K562 (cell line): ENCODE results near the gene LLCFC1. TPM values are rescaled to one million over a fixed set of nuclear protein-coding genes. Genes with fewer than 3 reads are reported as not detected.
A peak's percentile ranks its signal among the peaks of the same experiment; 100 is the strongest.

Experiments used
- ATAC-seq: fragments of 200-7000 bp; cut with Tn5 transposase; 3 replicates; pipeline ENCODE4 v1.9.1; 2020; ENCODE audit warnings: moderate library complexity
- BruUV-seq: library from RNA; stranded (reverse); fragments of 400-500 nt; replicated peaks from 2 replicates; lab custom pipeline; 2021; lab: Mats Ljungman, UMichigan
- CTCF ChIA-PET: fragments of 300-600 bp; formaldehyde crosslinking; extraction: SDS; loops from one replicate; lab custom pipeline; 2021; ENCODE audit warnings: low intra/inter-chr PET ratio; lab: Yijun Ruan, JAX
- POLR2A ChIA-PET: fragments of 300-600, 350-650 bp; sonication (Branson Sonifier 250); formaldehyde crosslinking; extraction: SDS; loops from one replicate; lab custom pipeline; 2021; ENCODE audit warnings: antibody characterized with exemption, inconsistent platforms; lab: Yijun Ruan, JAX
- DNase-seq, 4 experiments: peaks; one replicate each; pipeline versions ENCODE4 v3.0.0 to v3.0.0-alpha.2; 2011 to 2018; ENCODE audit warnings: low spot score in 3 of 4, mixed read lengths in 3 of 4; ENCODE audit errors: extremely low read depth in 1 of 4
- FAIRE-seq: peaks from 2 replicates; lab custom pipeline; 2011; peaks lifted over from hg19 to GRCh38; lab: Jason Lieb, UNC
- H2AFZ ChIP-seq: 2 replicates; pipeline ENCODE4 v1.6.0; 2011; ENCODE audit warnings: low read depth, low read length, control low read depth, inconsistent platforms
- H3K27ac ChIP-seq: fragments of 200-600 bp; 3 replicates; pipeline ENCODE4 v1.8.0; 2011; ENCODE audit warnings: low read depth, mild to moderate bottlenecking, control low read depth, inconsistent platforms, low read length, moderate library complexity, mixed read lengths; ENCODE audit errors: extremely low read depth
- H3K27me3 ChIP-seq, 2 experiments: fragments of 300-600 bp in 1 of 2; 2 replicates in 1 of 2; 3 replicates in 1 of 2; pipeline versions ENCODE4 v1.6.0 to v1.8.0; 2011; ENCODE audit warnings: inconsistent platforms in 2 of 2, low read length in 2 of 2, mild to moderate bottlenecking in 1 of 2, mixed read lengths in 1 of 2, moderate library complexity in 1 of 2; ENCODE audit not compliant: control insufficient read depth in 2 of 2, insufficient read depth in 2 of 2
- H3K36me3 ChIP-seq: fragments of 300-600 bp; 3 replicates; pipeline ENCODE4 v1.8.0; 2011; ENCODE audit warnings: mild to moderate bottlenecking, low read length, inconsistent platforms; ENCODE audit not compliant: control insufficient read depth, insufficient read depth
- H3K4me1 ChIP-seq, 2 experiments: fragments of 200-600 bp in 1 of 2; replicated peaks in 1 of 2; 2 replicates in 1 of 2; 3 replicates in 1 of 2; pipeline versions ENCODE4 v1.5.1 to v1.8.0; 2011; ENCODE audit warnings: inconsistent platforms in 2 of 2, low read length in 2 of 2, mild to moderate bottlenecking in 1 of 2, mixed read lengths in 1 of 2, moderate library complexity in 1 of 2; ENCODE audit not compliant: control insufficient read depth in 2 of 2, insufficient read depth in 2 of 2
- H3K4me2 ChIP-seq: 2 replicates; pipeline ENCODE4 v1.6.1; 2011; ENCODE audit warnings: low read length, control low read depth, inconsistent platforms, mixed read lengths; ENCODE audit not compliant: insufficient read depth
- H3K4me3 ChIP-seq: fragments of 200-600 bp; sonication (generic), shearing (Covaris generic); 2 replicates; pipeline ENCODE4 v1.5.1; 2016; ENCODE audit warnings: control low read depth, inconsistent platforms
- H3K79me2 ChIP-seq: fragments of 200-600 bp; 3 replicates; pipeline ENCODE4 v1.8.0; 2011; ENCODE audit warnings: low read length, inconsistent platforms; ENCODE audit not compliant: control insufficient read depth, insufficient read depth
- H3K9ac ChIP-seq, 2 experiments: 2 replicates each; pipeline versions ENCODE4 v1.6.0 to v1.6.1; 2011; ENCODE audit warnings: low read depth in 2 of 2, low read length in 2 of 2, control low read depth in 1 of 2, inconsistent platforms in 1 of 2, mild to moderate bottlenecking in 1 of 2, mixed read lengths in 1 of 2; ENCODE audit not compliant: insufficient read depth in 1 of 2
- H3K9me1 ChIP-seq: one replicate; pipeline ENCODE4 v1.6.0; 2011; ENCODE audit warnings: inconsistent platforms, mild to moderate bottlenecking, low read length, moderate library complexity; ENCODE audit not compliant: control insufficient read depth, insufficient read depth
- H3K9me3 ChIP-seq: replicated peaks from 2 replicates; pipeline ENCODE4 v1.5.1; 2011; ENCODE audit warnings: low read depth, low read length, inconsistent platforms; ENCODE audit not compliant: control insufficient read depth, insufficient read depth
- H4K20me1 ChIP-seq: replicated peaks from 2 replicates; pipeline ENCODE4 v1.6.1; 2011; ENCODE audit warnings: low read length, inconsistent platforms, mixed read lengths; ENCODE audit not compliant: control insufficient read depth, insufficient read depth
- MYC ChIP-seq, 2 experiments: fragments of 250-450 bp in 1 of 2; sonication (Bioruptor Pico) in 1 of 2; IDR thresholded peaks; 2 replicates each; pipeline versions ENCODE4 v1.5.1 to v1.6.1; 2012 to 2021; ENCODE audit warnings: low read depth in 2 of 2, borderline replicate concordance in 1 of 2, improper control_type of control experiment in 1 of 2, low read length in 1 of 2, mild to moderate bottlenecking in 1 of 2, moderate library complexity in 1 of 2
- SIN3B ChIP-seq: fragments of 450-650 bp; IDR thresholded peaks from 2 replicates; pipeline ENCODE4 v1.6.1; 2017; ENCODE audit warnings: low read depth, mild to moderate bottlenecking, moderate library complexity
- SPI1 ChIP-seq: IDR thresholded peaks from 2 replicates; pipeline ENCODE4 v1.6.1; 2011; ENCODE audit warnings: low read depth, low read length, control low read depth, borderline replicate concordance
- ZNF311 ChIP-seq: fragments of 250-450 bp; sonication (Bioruptor Pico); IDR thresholded peaks from 2 replicates; pipeline ENCODE4 v1.4.0; 2020; ENCODE audit warnings: mild to moderate bottlenecking, moderate library complexity
- WGBS: fragments of 100-300 bp; shearing (Covaris generic); methylation state at CpG from one replicate; pipeline ENCODE4 v1.1.6; 2016; ENCODE audit warnings: low coverage, mixed read lengths; ENCODE audit not compliant: insufficient coverage; ENCODE audit errors: missing lambda C conversion rate; 5-methylcytosine and 5-hydroxymethylcytosine counted together
- in situ Hi-C: fragments of 300-500 bp; cut with MboI; formaldehyde crosslinking; loops from 4 replicates; pipeline ENCODE4 v1.15.0; 2018; ENCODE audit warnings: inconsistent platforms, mixed read lengths
- intact Hi-C: fragments of 100-400 bp; cut with micrococcal nuclease; formaldehyde crosslinking; loops from 2 replicates; pipeline ENCODE4 v1.14.2; 2022
- polyA plus RNA-seq, 8 experiments: library from polyadenylated mRNA; depleted of rRNA in 4 of 8; stranded (reverse) in 5 of 8; unstranded in 3 of 8; fragments of >200 nt; fragmentation: Nextera tagmentation in 2 of 8; fragmentation: Illumina TruSeq in 1 of 8; extraction: Ambion mirVana in 2 of 8; extraction: Trizol in 1 of 8; gene quantifications; 2 replicates each; pipeline versions ENCODE4 v1.2.1 to v1.2.3, GENCODE V29; 2011 to 2014; ENCODE audit warnings: inconsistent platforms in 1 of 8, missing spikeins in 1 of 8
- total RNA-seq, 7 experiments: library from RNA; depleted of rRNA in 6 of 7; stranded (reverse); fragments of >200 nt in 6 of 7; fragmentation: Illumina TruSeq in 2 of 7; extraction: Trizol in 2 of 7; gene quantifications; 2 replicates each; pipeline versions ENCODE4 v1.2.1 to v1.2.3, GENCODE V29; 2011 to 2021; ENCODE audit warnings: low replicate concordance in 1 of 7
- TF ChIP-seq, protein P1 (sequence below): fragments of 150-350 bp; IDR thresholded peaks from 2 replicates; pipeline ENCODE4 v1.6.1; 2014; ENCODE audit warnings: low read depth, mild to moderate bottlenecking, low read length, borderline replicate concordance

The LLCFC1 gene
- total and polyA plus RNA-seq, 9 of the 15 experiments (the other 6 are each of a cell fraction or from before 2014, with no cell fraction given), result not detected

DNA sequence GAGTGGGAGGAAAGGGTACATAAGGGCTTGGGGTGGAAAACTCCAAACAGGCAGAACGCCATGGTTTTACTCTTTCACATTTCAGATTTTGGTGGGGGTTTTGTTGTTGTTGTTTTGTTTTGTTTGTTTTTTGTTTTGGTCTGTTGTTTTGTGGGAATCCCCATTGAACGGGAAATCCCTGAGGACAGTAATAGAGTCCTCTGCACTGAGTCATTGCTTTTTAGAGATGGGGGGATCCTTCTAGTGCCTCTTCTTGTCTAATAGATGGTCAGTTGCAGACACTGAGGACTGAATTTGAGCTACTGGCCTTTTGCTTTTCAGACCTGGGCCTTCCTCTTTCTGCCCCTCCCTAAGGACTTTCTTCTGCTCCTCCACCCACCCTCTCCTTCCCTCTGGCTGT lies 25.7 kb upstream of the LLCFC1 start:
- H2AFZ ChIP-seq, result no peak overlapping the region
- H3K4me1 ChIP-seq, result peaks cover 4 to 5% of the 10 kb centered on the region in 2 experiments; a peak in 3 of 5 replicates
- no peak for FAIRE-seq
- H3K27me3 ChIP-seq, result peaks cover 3 to 43% of the 10 kb centered on the region in 2 experiments; a peak in 4 of 5 replicates
- no TSS peak for BruUV-seq
- H3K9me1 ChIP-seq, result no peaks in the 10 kb centered on the region
- POLR2A ChIA-PET, result no interaction called here
- no peak overlapping the region for H3K27ac ChIP-seq
- ATAC-seq, result no peak
- DNase-seq, result no peak
- intact Hi-C loops, result no loop called here
- TF ChIP-seq MYC (IDR thresholded peaks at IDR 0.05; ENCODE audit: low read depth, low read length) (no peak), MYC (CRISPR knock-in tag; IDR thresholded peaks at IDR 0.05; ENCODE audit: borderline replicate concordance, low read depth) (no peak), ZNF311 (CRISPR knock-in tag) (no peak), SIN3B (no peak), SPI1 (0 out of 2 replicates have a peak, but pooled peaks have one; percentile 8)
- TF ChIP-seq, protein P1, sequence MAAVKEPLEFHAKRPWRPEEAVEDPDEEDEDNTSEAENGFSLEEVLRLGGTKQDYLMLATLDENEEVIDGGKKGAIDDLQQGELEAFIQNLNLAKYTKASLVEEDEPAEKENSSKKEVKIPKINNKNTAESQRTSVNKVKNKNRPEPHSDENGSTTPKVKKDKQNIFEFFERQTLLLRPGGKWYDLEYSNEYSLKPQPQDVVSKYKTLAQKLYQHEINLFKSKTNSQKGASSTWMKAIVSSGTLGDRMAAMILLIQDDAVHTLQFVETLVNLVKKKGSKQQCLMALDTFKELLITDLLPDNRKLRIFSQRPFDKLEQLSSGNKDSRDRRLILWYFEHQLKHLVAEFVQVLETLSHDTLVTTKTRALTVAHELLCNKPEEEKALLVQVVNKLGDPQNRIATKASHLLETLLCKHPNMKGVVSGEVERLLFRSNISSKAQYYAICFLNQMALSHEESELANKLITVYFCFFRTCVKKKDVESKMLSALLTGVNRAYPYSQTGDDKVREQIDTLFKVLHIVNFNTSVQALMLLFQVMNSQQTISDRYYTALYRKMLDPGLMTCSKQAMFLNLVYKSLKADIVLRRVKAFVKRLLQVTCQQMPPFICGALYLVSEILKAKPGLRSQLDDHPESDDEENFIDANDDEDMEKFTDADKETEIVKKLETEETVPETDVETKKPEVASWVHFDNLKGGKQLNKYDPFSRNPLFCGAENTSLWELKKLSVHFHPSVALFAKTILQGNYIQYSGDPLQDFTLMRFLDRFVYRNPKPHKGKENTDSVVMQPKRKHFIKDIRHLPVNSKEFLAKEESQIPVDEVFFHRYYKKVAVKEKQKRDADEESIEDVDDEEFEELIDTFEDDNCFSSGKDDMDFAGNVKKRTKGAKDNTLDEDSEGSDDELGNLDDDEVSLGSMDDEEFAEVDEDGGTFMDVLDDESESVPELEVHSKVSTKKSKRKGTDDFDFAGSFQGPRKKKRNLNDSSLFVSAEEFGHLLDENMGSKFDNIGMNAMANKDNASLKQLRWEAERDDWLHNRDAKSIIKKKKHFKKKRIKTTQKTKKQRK, result no peak
- TF ChIP-seq, all 486 proteins: peak for 1
- Histone ChIP-seq H4K20me1 (no peaks in the 10 kb centered on the region), H3K9me3 (no peaks in the 10 kb centered on the region), H3K9ac (no peak overlapping the region), H3K4me3 (no peak overlapping the region), H3K4me2 (no peak overlapping the region), H3K36me3 (no peaks in the 10 kb centered on the region), H3K79me2 (no peaks in the 10 kb centered on the region)
- CTCF ChIA-PET, result no interaction called here
- in situ Hi-C loops, result no loop called here
- 6% methylated on average over 2 of the region's 2 CpGs for WGBS
